HepG2 (cell line): ENCODE measurements around the gene SPAM1. TPM values are rescaled to one million over a fixed set of nuclear protein-coding genes. Genes with fewer than 3 reads are reported as not detected.

Source experiments
- ATAC-seq: fragments of 200-7000 bp; cut with Tn5 transposase; 3 replicates; pipeline ENCODE4 v1.9.1; 2020; ENCODE audit warnings: mild to moderate bottlenecking, moderate library complexity
- BruUV-seq: library from RNA; stranded (reverse); fragments of 400-500 nt; replicated peaks from 2 replicates; lab custom pipeline; 2021; lab: Mats Ljungman, UMichigan
- CTCF ChIA-PET: fragments of 300-600 bp; formaldehyde crosslinking; extraction: SDS; loops from one replicate; lab custom pipeline; 2021; ENCODE audit warnings: low total read pairs, inconsistent platforms, low intra/inter-chr PET ratio; lab: Yijun Ruan, JAX
- POLR2A ChIA-PET: fragments of 350-600 bp; sonication (Branson Sonifier 250); formaldehyde crosslinking; loops from one replicate; lab custom pipeline; 2020; ENCODE audit warnings: antibody characterized with exemption, inconsistent platforms; lab: Yijun Ruan, JAX
- DNase-seq: peaks from one replicate; pipeline ENCODE4 v3.0.0-alpha.2; 2015; ENCODE audit warnings: low spot score
- FAIRE-seq: peaks from 3 replicates; lab custom pipeline; 2011; peaks lifted over from hg19 to GRCh38; lab: Jason Lieb, UNC
- H2AFZ ChIP-seq: one replicate; pipeline ENCODE4 v1.6.1; 2011; ENCODE audit warnings: low read length, inconsistent platforms
- H3K27ac ChIP-seq: fragments of 300-600 bp; 3 replicates; pipeline ENCODE4 v1.8.0; 2011; ENCODE audit warnings: mixed run types, mild to moderate bottlenecking, mixed read lengths, low read length, inconsistent platforms; ENCODE audit not compliant: insufficient read depth; ENCODE audit errors: extremely low read length
- H3K27me3 ChIP-seq, 2 experiments: fragments of 200-600 bp in 1 of 2; 2 replicates in 1 of 2; 3 replicates in 1 of 2; pipeline versions ENCODE4 v1.6.0 to v1.8.0; 2011; ENCODE audit warnings: low read length in 2 of 2, mild to moderate bottlenecking in 2 of 2, moderate library complexity in 2 of 2, inconsistent platforms in 1 of 2; ENCODE audit not compliant: insufficient read depth in 2 of 2, control insufficient read depth in 1 of 2
- H3K36me3 ChIP-seq, 2 experiments: fragments of 200-600 bp in 1 of 2; replicated peaks in 1 of 2; 2 replicates in 1 of 2; 3 replicates in 1 of 2; pipeline versions ENCODE4 v1.5.1 to v1.8.0; 2011; ENCODE audit warnings: low read length in 2 of 2, inconsistent platforms in 1 of 2; ENCODE audit not compliant: insufficient read depth in 2 of 2, control insufficient read depth in 1 of 2
- H3K4me1 ChIP-seq: 2 replicates; pipeline ENCODE4 v1.5.1; 2012; ENCODE audit warnings: low read length, inconsistent platforms; ENCODE audit not compliant: insufficient read depth
- H3K4me2 ChIP-seq: 2 replicates; pipeline ENCODE4 v1.6.0; 2011; ENCODE audit warnings: low read depth, low read length, inconsistent platforms
- H3K4me3 ChIP-seq, 3 experiments: fragments of 200-600 bp in 1 of 3; sonication (generic), shearing (Covaris generic) in 1 of 3; replicated peaks in 1 of 3; 2 replicates each; pipeline ENCODE4 v1.5.1; 2011 to 2016; ENCODE audit warnings: low read length in 3 of 3, inconsistent platforms in 2 of 3, low read depth in 2 of 3, mild to moderate bottlenecking in 2 of 3, control low read depth in 1 of 3, mixed read lengths in 1 of 3; ENCODE audit not compliant: insufficient read depth in 1 of 3
- H3K79me2 ChIP-seq: one replicate; pipeline ENCODE4 v1.6.1; 2011; ENCODE audit warnings: low read length, inconsistent platforms; ENCODE audit not compliant: insufficient read depth
- H3K9ac ChIP-seq: 2 replicates; pipeline ENCODE4 v1.6.0; 2011; ENCODE audit warnings: mild to moderate bottlenecking, low read depth, low read length, inconsistent platforms; ENCODE audit not compliant: insufficient read depth
- H3K9me3 ChIP-seq: 2 replicates; pipeline ENCODE4 v1.5.1; 2012; ENCODE audit warnings: mild to moderate bottlenecking, low read length
- H4K20me1 ChIP-seq: 2 replicates; pipeline ENCODE4 v1.6.0; 2011; ENCODE audit warnings: inconsistent platforms, mild to moderate bottlenecking, low read length, moderate library complexity; ENCODE audit not compliant: insufficient read depth
- BCL3 ChIP-seq: sonication (generic); formaldehyde crosslinking; IDR thresholded peaks from 2 replicates; pipeline ENCODE4 v1.5.1; 2020; ENCODE audit warnings: mild to moderate bottlenecking, missing genetic modification reagents, moderate library complexity
- GMEB1 ChIP-seq: sonication (generic); formaldehyde crosslinking; IDR thresholded peaks from 2 replicates; pipeline ENCODE4 v1.5.1; 2020; ENCODE audit warnings: missing genetic modification reagents, mild to moderate bottlenecking, borderline replicate concordance
- GTF2F1 ChIP-seq: fragments of 150-350 bp; IDR thresholded peaks from 2 replicates; pipeline ENCODE4 v1.6.1; 2014; ENCODE audit warnings: low read length
- HOXA3 ChIP-seq: sonication (generic); formaldehyde crosslinking; IDR thresholded peaks from 2 replicates; pipeline ENCODE4 v1.5.0; 2020; ENCODE audit warnings: missing genetic modification reagents
- NR2F1 ChIP-seq, 2 experiments: fragments of 450-650 bp in 1 of 2; formaldehyde crosslinking in 1 of 2; IDR thresholded peaks; 2 replicates each; pipeline versions ENCODE4 v1.5.0 to v1.6.1; 2016 to 2020; ENCODE audit warnings: mild to moderate bottlenecking in 1 of 2, missing compliant biosample characterization in 1 of 2, missing genetic modification reagents in 1 of 2, moderate library complexity in 1 of 2
- REST ChIP-seq, 2 experiments: IDR thresholded peaks; 2 replicates each; pipeline ENCODE4 v1.6.1; 2011 to 2012; ENCODE audit warnings: low read length in 2 of 2, borderline replicate concordance in 1 of 2, low read depth in 1 of 2, mild to moderate bottlenecking in 1 of 2, moderate library complexity in 1 of 2
- TERF1 ChIP-seq: sonication (generic); formaldehyde crosslinking; IDR thresholded peaks from 2 replicates; pipeline ENCODE4 v1.8.0; 2022; ENCODE audit warnings: mild to moderate bottlenecking, missing genetic modification reagents, moderate library complexity
- ZNF335 ChIP-seq: sonication (generic); formaldehyde crosslinking; IDR thresholded peaks from 2 replicates; pipeline ENCODE4 v1.4.0; 2020; ENCODE audit warnings: missing genetic modification reagents
- ZNF569 ChIP-seq: sonication (generic); formaldehyde crosslinking; IDR thresholded peaks from 2 replicates; pipeline ENCODE4 v1.5.0; 2020; ENCODE audit warnings: mild to moderate bottlenecking, missing genetic modification reagents, moderate library complexity, borderline replicate concordance
- in situ Hi-C: cut with HindIII; loops from 2 replicates; pipeline ENCODE4 v1.10.0; 2017; ENCODE audit warnings: low pct_unique_long_range_greater_than_20kb; ENCODE audit not compliant: extremely low pct_ligation_motif_present
- intact Hi-C: fragments of 100-400 bp; cut with micrococcal nuclease; formaldehyde crosslinking; loops from one replicate; pipeline ENCODE4 v1.10.0; 2022; ENCODE audit not compliant: unreplicated experiment
- polyA plus RNA-seq, 8 experiments: library from polyadenylated mRNA; depleted of rRNA in 3 of 8; stranded (reverse) in 7 of 8; unstranded in 1 of 8; fragments of >200 nt; fragmentation: Illumina TruSeq in 4 of 8; extraction: Trizol in 4 of 8; gene quantifications; 2 replicates each; pipeline versions ENCODE4 v1.2.1 to v1.2.3, GENCODE V29; 2011 to 2016; ENCODE audit warnings: low read depth in 4 of 8, missing spikeins in 1 of 8, mixed read lengths in 1 of 8; ENCODE audit not compliant: insufficient read depth in 1 of 8
- total RNA-seq, 5 experiments: library from RNA; depleted of rRNA; stranded (reverse); fragments of >200 nt; fragmentation: Illumina TruSeq; extraction: Trizol; gene quantifications; 2 replicates each; pipeline ENCODE4 v1.2.3, GENCODE V29; 2016; ENCODE audit warnings: low read depth in 1 of 5

Gene SPAM1
- total and polyA plus RNA-seq, 2 of the 13 experiments (the other 11 are each of a cell fraction or from before 2014, with no cell fraction given): not detected

DNA sequence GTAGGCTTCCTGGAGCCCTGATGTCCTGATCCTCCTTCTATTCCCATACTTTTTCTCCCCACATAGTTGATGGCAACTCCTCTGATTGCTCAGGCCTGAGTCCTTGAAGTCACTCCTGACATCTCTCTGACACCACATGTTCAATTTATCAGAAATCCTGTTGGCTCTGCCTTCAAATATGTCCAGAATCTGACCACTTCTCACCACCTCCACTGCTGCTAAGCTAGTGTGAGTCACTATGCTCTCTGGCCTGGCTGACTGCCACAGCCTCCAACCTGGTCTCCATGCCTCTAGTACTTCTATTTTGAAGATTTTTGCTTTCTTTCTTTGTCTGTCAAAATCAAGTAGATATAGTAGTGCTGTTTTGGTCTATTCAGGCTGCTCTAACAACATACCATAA is 54.8 kb downstream of the SPAM1 start:
- no peak for DNase-seq

More for the DNA sequence above, 54.8 kb downstream of the SPAM1 start:
- Histone ChIP-seq H2AFZ (no peak overlapping the region), H3K4me1 (no peaks in the 10 kb centered on the region), H3K4me2 (no peak overlapping the region), H3K9me3 (no peaks in the 10 kb centered on the region), H3K9ac (no peak overlapping the region), H4K20me1 (no peaks in the 10 kb centered on the region), H3K79me2 (no peaks in the 10 kb centered on the region), H3K27ac (no peak overlapping the region), H3K4me3 (no peak overlapping the region), H3K27me3 (no peaks in the 10 kb centered on the region), H3K36me3 (no peaks in the 10 kb centered on the region)
- CTCF ChIA-PET: no interaction called here
- ATAC-seq: no peak
- in situ Hi-C loops: no loop called here
- POLR2A ChIA-PET: no interaction called here
- TF ChIP-seq BCL3 (no peak), NR2F1 (CRISPR knock-in tag; IDR thresholded peaks at IDR 0.05) (no peak), GMEB1 (CRISPR knock-in tag) (no peak), HOXA3 (CRISPR knock-in tag) (no peak), TERF1 (CRISPR knock-in tag) (no peak), ZNF335 (CRISPR knock-in tag) (no peak), REST (IDR thresholded peaks at IDR 0.05; ENCODE audit: borderline replicate concordance in 1 of 2, low read depth in 1 of 2, low read length in 2 of 2) (no peak), GTF2F1 (no peak), ZNF569 (CRISPR knock-in tag) (no peak)
- no peak for FAIRE-seq
- BruUV-seq: no TSS peak
- intact Hi-C loops: no loop called here
